GM21723 (cell line): ENCODE measurements around the gene IFT88.

ENCODE experiments used
- ATAC-seq: cut with Tn5 transposase; IDR thresholded peaks from one replicate; pipeline ENCODE4 v1.9.1; 2021; ENCODE audit warnings: mild to moderate bottlenecking, moderate library complexity; ENCODE audit not compliant: unreplicated experiment

IFT88 gene, protein sequence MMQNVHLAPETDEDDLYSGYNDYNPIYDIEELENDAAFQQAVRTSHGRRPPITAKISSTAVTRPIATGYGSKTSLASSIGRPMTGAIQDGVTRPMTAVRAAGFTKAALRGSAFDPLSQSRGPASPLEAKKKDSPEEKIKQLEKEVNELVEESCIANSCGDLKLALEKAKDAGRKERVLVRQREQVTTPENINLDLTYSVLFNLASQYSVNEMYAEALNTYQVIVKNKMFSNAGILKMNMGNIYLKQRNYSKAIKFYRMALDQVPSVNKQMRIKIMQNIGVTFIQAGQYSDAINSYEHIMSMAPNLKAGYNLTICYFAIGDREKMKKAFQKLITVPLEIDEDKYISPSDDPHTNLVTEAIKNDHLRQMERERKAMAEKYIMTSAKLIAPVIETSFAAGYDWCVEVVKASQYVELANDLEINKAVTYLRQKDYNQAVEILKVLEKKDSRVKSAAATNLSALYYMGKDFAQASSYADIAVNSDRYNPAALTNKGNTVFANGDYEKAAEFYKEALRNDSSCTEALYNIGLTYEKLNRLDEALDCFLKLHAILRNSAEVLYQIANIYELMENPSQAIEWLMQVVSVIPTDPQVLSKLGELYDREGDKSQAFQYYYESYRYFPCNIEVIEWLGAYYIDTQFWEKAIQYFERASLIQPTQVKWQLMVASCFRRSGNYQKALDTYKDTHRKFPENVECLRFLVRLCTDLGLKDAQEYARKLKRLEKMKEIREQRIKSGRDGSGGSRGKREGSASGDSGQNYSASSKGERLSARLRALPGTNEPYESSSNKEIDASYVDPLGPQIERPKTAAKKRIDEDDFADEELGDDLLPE

GRCh38 chr13:20566898-20567874 lies at the start of gene IFT88:
Gene IFT88 (plus strand): TSS chr13:20567157. CDS start chr13:20574386, 7,229 bp downstream.
- peak; percentile 92 for ATAC-seq

GRCh38 chr13:20518660-20519100 lies 48.3 kb upstream of the IFT88 start:
- ATAC-seq, result no peak

GRCh38 chr13:20519875-20520274 lies 47.1 kb upstream of the IFT88 start:
- ATAC-seq, result no peak

DNA sequence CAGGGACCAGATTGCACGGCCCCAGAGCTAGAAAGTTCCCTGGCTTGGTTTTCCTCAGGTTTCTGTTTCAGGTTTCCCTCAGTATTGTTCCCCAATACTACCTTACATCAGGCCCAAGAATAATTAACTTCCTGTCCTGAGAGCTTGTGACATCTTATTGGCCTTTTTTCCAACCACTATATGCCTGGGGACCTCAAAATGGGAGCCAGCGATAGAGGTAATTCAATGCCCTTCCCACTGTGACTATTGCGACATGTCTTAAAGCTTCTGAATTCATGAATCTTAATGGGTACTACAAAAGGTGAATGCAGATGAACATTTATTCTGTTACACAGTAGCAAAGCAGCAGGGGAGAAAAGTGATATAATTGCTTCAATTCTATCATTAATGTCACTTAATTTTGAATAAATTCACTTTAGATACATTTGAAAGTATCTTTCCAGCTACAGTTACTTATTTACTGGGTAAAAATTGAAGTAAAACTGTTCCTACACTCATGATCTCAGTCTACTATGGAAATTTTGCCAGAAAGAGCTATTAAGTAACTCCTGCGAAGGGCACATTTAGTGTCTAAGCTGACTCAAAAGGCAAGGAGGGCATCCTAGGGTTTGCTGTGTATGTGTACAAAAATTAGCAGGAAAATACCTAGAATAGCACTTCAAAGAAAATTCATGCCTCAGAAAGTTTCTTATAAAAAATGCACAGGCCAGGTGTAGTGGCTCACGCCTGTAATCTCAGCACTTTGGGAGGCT lies 45.4 kb upstream of the IFT88 start:
- ATAC-seq, result no peak

DNA sequence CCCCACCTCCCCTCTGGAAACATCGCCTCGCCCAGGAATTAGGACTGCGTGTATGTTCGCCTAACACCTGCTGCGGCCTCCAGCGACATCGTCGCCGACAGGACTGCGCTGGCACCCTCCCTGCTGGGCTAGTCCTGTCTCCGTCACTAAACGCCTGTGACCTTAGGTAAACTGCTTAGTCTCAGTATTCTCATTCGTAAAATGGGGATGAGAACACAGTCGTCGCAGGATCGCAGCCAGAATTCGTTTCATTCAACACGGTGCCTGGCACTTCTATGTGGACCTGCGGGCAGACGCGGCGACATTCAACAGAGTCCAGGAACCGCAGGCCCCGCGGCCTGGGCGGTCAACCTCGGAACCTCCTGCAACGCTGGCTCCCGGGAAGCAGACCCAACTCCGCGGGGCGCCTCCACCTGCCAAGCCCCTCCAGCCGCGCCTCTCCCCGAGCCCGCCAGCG lies 41.8 kb upstream of the IFT88 start:
- peak; percentile 16 for ATAC-seq

DNA sequence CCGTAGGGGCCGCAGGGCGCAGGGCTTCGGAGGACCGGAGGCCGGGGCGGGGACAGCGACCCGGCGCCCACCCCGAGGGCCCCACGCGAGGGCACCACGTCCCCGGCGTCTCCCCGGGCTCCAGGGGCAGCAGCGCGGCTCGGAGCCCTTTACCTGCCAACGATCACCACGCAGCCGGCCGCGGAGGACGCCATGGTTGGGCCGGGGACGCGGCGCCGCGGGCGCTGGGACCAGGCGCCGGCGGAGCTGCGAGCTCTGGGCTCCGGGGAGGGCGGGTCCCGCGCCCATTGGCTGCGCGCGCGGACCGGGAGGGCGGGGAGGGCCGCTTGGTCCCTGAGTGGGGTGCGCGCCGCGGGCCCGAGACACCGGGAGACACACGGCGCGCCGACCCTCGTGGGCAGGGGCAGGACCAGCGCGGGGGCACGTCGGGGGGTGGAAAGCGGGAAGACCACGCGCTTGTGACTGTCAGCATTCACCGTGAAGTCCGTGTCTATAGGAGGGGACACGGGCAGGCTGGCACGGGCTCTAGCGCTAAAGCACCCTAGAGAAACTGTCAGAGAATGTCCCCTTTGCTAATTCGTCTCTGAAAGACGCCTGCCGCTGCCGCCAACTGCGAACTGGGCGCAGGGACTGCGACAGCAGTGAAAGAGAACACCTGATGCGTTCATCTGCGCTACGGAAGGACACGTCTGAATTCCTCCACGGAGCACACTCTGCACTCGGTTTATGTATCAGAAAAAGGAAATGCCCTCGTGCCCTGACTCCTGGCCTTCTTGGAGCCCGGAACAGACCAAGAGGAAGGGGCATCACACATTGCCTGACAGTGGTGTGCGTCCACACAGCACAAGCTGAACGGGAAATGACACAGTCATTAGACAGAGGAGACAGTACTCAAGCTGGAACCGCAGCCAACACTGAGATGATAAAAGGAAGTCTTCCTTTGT lies 41.1 kb upstream of the IFT88 start, which contains the start of gene CRYL1:
TSS of gene CRYL1 (minus strand) at position 257 of the 944 bp plus-strand sequence. CDS start at position 194, 63 bp downstream.
- ATAC-seq, result peak; percentile 82

DNA sequence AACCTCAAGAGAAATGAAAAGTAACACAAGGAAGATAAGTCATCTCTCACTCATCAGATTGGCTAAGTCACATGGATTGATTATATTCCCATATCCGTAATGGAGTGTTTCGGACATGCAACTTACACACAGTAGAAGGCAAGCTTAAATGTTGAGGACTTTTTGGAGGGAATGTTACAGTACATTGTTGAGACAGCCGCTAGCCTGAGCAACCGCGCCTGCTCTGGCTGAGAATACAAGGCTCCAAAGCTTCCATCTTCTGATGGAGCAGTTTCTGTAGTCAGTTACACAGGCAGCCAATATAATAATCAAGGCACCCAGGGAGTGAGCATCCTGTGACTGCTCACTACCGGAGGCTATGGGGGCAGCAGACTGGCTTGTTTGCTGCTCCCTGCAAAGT lies 40.3 kb upstream of the IFT88 start:
- no peak for ATAC-seq

DNA sequence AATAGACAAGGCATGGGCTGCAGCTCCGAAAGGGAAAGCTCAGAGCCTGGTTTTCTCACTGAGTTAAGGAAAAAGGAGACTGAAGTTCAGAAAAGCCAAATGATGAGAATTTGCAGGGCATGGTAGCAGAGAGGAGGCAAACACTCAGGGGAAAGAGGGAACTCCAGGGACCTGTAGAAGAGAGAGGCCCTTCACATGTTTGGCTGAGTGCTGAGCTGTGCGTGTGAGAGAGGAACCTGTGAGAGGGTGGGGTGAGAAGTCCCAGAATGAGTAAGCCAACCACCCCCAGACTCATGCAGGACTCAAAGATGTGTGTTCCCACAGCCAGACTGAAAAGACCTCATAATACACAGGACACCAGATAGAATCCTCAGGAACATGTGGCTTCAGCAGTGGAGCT lies 38.5 kb upstream of the IFT88 start:
- peak; percentile 29 for ATAC-seq

DNA sequence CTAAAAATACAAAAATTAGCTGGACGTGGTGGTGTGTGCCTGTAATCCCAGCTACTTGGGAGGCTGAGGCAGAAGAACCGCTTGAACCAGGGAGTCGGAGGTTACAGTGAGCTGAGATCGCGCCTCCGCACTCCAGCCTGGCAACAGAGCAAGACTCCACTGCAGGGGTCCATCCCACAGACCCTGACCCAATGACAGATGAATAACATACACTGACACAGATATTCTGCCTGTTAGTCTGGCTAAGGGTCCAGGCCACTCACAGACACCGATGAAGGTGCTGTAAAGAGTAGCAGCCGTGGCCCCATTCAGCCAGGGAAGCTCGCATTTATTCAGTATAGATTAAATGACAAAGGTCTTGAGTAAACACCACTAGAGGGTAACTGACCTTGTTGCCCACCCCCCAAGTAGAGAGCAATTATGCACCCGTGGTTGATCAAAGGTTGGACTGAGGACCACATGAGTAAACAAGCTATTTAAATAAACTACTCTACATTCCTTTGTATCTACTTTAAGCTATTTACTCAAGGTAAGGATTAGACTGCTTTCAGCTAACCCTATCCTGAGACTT lies 32.8 kb upstream of the IFT88 start:
- no peak for ATAC-seq

GRCh38 chr13:20536992-20537391 lies 30.0 kb upstream of the IFT88 start:
- no peak for ATAC-seq

- ATAC-seq, result no peak
These were observed 22.6 kb upstream of the IFT88 start for GRCh38 chr13:20544201-20544923.

GRCh38 chr13:20546556-20546955 lies 20.4 kb upstream of the IFT88 start:
- ATAC-seq, result no peak

DNA sequence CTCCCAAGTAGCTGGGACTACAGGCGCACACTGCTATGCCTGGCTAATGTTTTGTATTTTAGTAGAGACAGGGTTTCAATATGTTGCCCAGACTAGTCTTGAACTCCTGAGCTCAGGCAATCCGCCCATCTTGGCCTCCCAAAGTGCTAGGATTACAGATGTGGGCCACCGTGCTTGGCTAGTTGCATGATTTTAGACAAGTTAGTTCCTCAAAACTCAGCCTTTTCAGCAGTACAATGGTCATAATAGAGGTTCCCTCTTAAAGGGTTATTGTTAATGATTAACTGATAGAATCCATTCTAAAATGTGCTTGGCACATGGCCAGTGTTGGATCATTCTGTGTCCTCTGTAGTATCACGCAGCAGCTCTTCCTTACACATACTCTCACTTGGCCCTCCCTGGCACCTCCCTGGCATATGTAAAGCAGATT lies 19.5 kb upstream of the IFT88 start:
- ATAC-seq, result no peak

- ATAC-seq, result no peak
These were observed 16.2 kb upstream of the IFT88 start for GRCh38 chr13:20550799-20551198.

DNA sequence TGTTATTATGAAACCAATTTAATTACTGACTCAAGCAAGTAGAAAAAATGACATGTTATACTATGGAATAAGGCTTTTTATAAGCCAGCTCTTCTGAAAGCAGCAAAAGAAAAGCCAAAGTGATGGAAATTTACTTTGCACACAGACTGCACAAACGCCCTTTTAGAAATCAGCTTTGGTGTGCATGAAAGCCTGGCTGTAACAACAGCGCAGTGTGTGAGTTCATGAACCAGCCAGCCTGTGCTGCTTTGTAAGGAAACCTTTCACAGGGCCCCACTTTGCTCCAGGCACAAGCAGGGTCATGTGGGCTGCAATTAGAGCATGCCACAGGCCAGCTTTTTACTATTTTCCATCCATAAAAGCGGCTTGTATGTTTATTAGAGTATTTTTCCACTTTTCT lies 13.6 kb upstream of the IFT88 start:
- no peak for ATAC-seq

GRCh38 chr13:20558982-20559381 lies 8.0 kb upstream of the IFT88 start:
- no peak for ATAC-seq

GRCh38 chr13:20559659-20560356 lies 7.1 kb upstream of the IFT88 start:
- no peak for ATAC-seq
